ENCODE results near the gene SUV39H1.

Gene SUV39H1

GRCh38 chrX:48695925-48696300 lies 621 bp upstream of the SUV39H1 start:
- Histone ChIP-seq H3K36me3 (ENCODE audit: low read depth) (peaks cover 8% of the 10 kb centered on the region), H3K27ac (ENCODE audit: poor library complexity, severe bottlenecking) (peak overlapping the region; percentile 72), H3K27me3 (ENCODE audit: insufficient read depth, poor library complexity, severe bottlenecking) (no peaks in the 10 kb centered on the region), H3K9me3 (ENCODE audit: severe bottlenecking) (no peaks in the 10 kb centered on the region), H3K4me3 (ENCODE audit: severe bottlenecking) (peak overlapping the region; percentile 62), H3K4me1 (ENCODE audit: insufficient read depth, poor library complexity, severe bottlenecking) (no peaks in the 10 kb centered on the region)
- ATAC-seq (ENCODE audit: low read depth), result no peak; the same call in 2 of the 3 replicates
- DNase-seq (ENCODE audit: low spot score), result no peak
- TF ChIP-seq, protein P1, sequence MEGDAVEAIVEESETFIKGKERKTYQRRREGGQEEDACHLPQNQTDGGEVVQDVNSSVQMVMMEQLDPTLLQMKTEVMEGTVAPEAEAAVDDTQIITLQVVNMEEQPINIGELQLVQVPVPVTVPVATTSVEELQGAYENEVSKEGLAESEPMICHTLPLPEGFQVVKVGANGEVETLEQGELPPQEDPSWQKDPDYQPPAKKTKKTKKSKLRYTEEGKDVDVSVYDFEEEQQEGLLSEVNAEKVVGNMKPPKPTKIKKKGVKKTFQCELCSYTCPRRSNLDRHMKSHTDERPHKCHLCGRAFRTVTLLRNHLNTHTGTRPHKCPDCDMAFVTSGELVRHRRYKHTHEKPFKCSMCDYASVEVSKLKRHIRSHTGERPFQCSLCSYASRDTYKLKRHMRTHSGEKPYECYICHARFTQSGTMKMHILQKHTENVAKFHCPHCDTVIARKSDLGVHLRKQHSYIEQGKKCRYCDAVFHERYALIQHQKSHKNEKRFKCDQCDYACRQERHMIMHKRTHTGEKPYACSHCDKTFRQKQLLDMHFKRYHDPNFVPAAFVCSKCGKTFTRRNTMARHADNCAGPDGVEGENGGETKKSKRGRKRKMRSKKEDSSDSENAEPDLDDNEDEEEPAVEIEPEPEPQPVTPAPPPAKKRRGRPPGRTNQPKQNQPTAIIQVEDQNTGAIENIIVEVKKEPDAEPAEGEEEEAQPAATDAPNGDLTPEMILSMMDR (IDR thresholded peaks at IDR 0.05; ENCODE audit: poor library complexity, severe bottlenecking), result no peak

- peak overlapping the region; percentile 62 for H3K4me3 ChIP-seq (ENCODE audit: severe bottlenecking)
- TF ChIP-seq, protein P1 (IDR thresholded peaks at IDR 0.05; ENCODE audit: poor library complexity, severe bottlenecking), result no peak
- H3K27ac ChIP-seq (ENCODE audit: poor library complexity, severe bottlenecking), result peak overlapping the region; percentile 72
- peaks cover 11% of the 10 kb centered on the region for H3K36me3 ChIP-seq (ENCODE audit: low read depth)
- DNase-seq (ENCODE audit: low spot score) (no peak), ATAC-seq (ENCODE audit: low read depth) (no peak)
- H3K4me1 ChIP-seq (ENCODE audit: insufficient read depth, poor library complexity, severe bottlenecking), result no peaks in the 10 kb centered on the region
- H3K9me3 ChIP-seq (ENCODE audit: severe bottlenecking), result no peaks in the 10 kb centered on the region
- H3K27me3 ChIP-seq (ENCODE audit: insufficient read depth, poor library complexity, severe bottlenecking), result no peaks in the 10 kb centered on the region
Observed at GRCh38 chrX:48696909-48697727, 584 bp downstream of the SUV39H1 start.

GRCh38 chrX:48698306-48698705 lies 1.8 kb downstream of the SUV39H1 start:
- Histone ChIP-seq H3K4me3 (ENCODE audit: severe bottlenecking) (no peak overlapping the region), H3K27ac (ENCODE audit: poor library complexity, severe bottlenecking) (no peak overlapping the region), H3K9me3 (ENCODE audit: severe bottlenecking) (no peaks in the 10 kb centered on the region), H3K36me3 (ENCODE audit: low read depth) (peaks cover 20% of the 10 kb centered on the region), H3K4me1 (ENCODE audit: insufficient read depth, poor library complexity, severe bottlenecking) (peaks cover under 1% of the 10 kb centered on the region), H3K27me3 (ENCODE audit: insufficient read depth, poor library complexity, severe bottlenecking) (no peaks in the 10 kb centered on the region)
- DNase-seq (ENCODE audit: low spot score) (no peak), ATAC-seq (ENCODE audit: low read depth) (no peak)
- TF ChIP-seq, protein P1 (IDR thresholded peaks at IDR 0.05; ENCODE audit: poor library complexity, severe bottlenecking), result no peak

GRCh38 chrX:48700246-48700645 lies 3.7 kb downstream of the SUV39H1 start:
- TF ChIP-seq, protein P1 (IDR thresholded peaks at IDR 0.05; ENCODE audit: poor library complexity, severe bottlenecking), result no peak
- Histone ChIP-seq H3K9me3 (ENCODE audit: severe bottlenecking) (no peaks in the 10 kb centered on the region), H3K36me3 (ENCODE audit: low read depth) (peaks cover 22% of the 10 kb centered on the region), H3K4me3 (ENCODE audit: severe bottlenecking) (no peak overlapping the region), H3K4me1 (ENCODE audit: insufficient read depth, poor library complexity, severe bottlenecking) (peaks cover 16% of the 10 kb centered on the region), H3K27ac (ENCODE audit: poor library complexity, severe bottlenecking) (no peak overlapping the region), H3K27me3 (ENCODE audit: insufficient read depth, poor library complexity, severe bottlenecking) (no peaks in the 10 kb centered on the region)
- no peak for ATAC-seq (ENCODE audit: low read depth)
- no peak for DNase-seq (ENCODE audit: low spot score)

Data from RWPE2 (cell line).